ENCODE data around the gene FAAH.

DNA sequence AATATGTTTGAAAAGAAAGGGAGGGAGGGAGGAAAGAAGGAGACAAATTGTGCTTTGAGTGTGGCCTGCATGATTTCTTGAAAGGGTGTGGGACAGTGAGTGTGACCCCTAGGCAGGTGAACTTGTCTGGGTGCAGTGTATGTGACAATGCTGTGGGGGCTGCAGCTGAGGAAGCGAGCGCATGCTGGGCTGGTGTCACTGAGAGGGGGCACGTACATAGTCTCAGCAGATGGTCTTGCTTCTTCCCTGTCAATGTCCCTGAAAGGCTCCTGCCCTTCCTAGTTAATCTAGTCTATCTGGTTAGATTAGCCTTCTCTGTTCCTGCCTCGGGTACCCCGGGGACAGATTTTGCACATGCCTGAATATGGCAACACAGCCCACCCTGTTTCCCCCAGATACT lies 9.8 kb downstream of the FAAH start:
- TF ChIP-seq, protein P1, sequence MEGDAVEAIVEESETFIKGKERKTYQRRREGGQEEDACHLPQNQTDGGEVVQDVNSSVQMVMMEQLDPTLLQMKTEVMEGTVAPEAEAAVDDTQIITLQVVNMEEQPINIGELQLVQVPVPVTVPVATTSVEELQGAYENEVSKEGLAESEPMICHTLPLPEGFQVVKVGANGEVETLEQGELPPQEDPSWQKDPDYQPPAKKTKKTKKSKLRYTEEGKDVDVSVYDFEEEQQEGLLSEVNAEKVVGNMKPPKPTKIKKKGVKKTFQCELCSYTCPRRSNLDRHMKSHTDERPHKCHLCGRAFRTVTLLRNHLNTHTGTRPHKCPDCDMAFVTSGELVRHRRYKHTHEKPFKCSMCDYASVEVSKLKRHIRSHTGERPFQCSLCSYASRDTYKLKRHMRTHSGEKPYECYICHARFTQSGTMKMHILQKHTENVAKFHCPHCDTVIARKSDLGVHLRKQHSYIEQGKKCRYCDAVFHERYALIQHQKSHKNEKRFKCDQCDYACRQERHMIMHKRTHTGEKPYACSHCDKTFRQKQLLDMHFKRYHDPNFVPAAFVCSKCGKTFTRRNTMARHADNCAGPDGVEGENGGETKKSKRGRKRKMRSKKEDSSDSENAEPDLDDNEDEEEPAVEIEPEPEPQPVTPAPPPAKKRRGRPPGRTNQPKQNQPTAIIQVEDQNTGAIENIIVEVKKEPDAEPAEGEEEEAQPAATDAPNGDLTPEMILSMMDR (IDR thresholded peaks at IDR 0.05; ENCODE audit: insufficient read depth, low read length): no peak
- TF ChIP-seq GABPA (IDR thresholded peaks at IDR 0.05; ENCODE audit: low read depth) (no peak), POLR2AphosphoS5 (IDR thresholded peaks at IDR 0.05; ENCODE audit: low read depth) (no peak)
- TF ChIP-seq, protein P2, sequence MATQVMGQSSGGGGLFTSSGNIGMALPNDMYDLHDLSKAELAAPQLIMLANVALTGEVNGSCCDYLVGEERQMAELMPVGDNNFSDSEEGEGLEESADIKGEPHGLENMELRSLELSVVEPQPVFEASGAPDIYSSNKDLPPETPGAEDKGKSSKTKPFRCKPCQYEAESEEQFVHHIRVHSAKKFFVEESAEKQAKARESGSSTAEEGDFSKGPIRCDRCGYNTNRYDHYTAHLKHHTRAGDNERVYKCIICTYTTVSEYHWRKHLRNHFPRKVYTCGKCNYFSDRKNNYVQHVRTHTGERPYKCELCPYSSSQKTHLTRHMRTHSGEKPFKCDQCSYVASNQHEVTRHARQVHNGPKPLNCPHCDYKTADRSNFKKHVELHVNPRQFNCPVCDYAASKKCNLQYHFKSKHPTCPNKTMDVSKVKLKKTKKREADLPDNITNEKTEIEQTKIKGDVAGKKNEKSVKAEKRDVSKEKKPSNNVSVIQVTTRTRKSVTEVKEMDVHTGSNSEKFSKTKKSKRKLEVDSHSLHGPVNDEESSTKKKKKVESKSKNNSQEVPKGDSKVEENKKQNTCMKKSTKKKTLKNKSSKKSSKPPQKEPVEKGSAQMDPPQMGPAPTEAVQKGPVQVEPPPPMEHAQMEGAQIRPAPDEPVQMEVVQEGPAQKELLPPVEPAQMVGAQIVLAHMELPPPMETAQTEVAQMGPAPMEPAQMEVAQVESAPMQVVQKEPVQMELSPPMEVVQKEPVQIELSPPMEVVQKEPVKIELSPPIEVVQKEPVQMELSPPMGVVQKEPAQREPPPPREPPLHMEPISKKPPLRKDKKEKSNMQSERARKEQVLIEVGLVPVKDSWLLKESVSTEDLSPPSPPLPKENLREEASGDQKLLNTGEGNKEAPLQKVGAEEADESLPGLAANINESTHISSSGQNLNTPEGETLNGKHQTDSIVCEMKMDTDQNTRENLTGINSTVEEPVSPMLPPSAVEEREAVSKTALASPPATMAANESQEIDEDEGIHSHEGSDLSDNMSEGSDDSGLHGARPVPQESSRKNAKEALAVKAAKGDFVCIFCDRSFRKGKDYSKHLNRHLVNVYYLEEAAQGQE (IDR thresholded peaks at IDR 0.05; ENCODE audit: insufficient replicate concordance, low read depth): no peak

Data from HL-60 (cell line).